ENCODE measurements around the gene NEURL1. TPM values are rescaled to one million over a fixed set of nuclear protein-coding genes. Genes with fewer than 3 reads are reported as not detected.

The NEURL1 gene
- total and polyA plus RNA-seq, 2 experiments from 2014 or later, result 2.3 to 4.6 TPM

- Histone ChIP-seq H2AFZ (no peak overlapping the region), H4K20me1 (ENCODE audit: insufficient read depth, poor library complexity, severe bottlenecking) (no peaks in the 10 kb centered on the region), H3K9me3 (ENCODE audit: low read depth) (no peaks in the 10 kb centered on the region), H3K4me2 (peak overlapping the region; percentile 22), H3K9me2 (replicated peaks; ENCODE audit: insufficient read depth) (no peaks in the 10 kb centered on the region), H3K36me3 (replicated peaks; ENCODE audit: insufficient read depth, low read depth) (no peaks in the 10 kb centered on the region), H3K4me1 (ENCODE audit: insufficient read depth) (peaks cover 37% of the 10 kb centered on the region), H3K79me2 (no peaks in the 10 kb centered on the region), H3K27me3 (no peaks in the 10 kb centered on the region), H3K4me3 (no peak overlapping the region), H3K27ac (peak overlapping the region; percentile 81)
- peak; percentile 70 for DNase-seq (ENCODE audit: low spot score)
- TF ChIP-seq EZH2 (IDR thresholded peaks at IDR 0.05; ENCODE audit: borderline replicate concordance) (no peak), EZH2phosphoT487 (IDR thresholded peaks at IDR 0.05; ENCODE audit: low read depth, severe bottlenecking, unreplicated experiment) (no peak)
- TF ChIP-seq, protein P1, sequence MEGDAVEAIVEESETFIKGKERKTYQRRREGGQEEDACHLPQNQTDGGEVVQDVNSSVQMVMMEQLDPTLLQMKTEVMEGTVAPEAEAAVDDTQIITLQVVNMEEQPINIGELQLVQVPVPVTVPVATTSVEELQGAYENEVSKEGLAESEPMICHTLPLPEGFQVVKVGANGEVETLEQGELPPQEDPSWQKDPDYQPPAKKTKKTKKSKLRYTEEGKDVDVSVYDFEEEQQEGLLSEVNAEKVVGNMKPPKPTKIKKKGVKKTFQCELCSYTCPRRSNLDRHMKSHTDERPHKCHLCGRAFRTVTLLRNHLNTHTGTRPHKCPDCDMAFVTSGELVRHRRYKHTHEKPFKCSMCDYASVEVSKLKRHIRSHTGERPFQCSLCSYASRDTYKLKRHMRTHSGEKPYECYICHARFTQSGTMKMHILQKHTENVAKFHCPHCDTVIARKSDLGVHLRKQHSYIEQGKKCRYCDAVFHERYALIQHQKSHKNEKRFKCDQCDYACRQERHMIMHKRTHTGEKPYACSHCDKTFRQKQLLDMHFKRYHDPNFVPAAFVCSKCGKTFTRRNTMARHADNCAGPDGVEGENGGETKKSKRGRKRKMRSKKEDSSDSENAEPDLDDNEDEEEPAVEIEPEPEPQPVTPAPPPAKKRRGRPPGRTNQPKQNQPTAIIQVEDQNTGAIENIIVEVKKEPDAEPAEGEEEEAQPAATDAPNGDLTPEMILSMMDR (IDR thresholded peaks at IDR 0.05; ENCODE audit: poor library complexity), result peak; percentile 23
- WGBS (ENCODE audit: low lambda C conversion rate, missing lambda C conversion rate), result 36% methylated on average over 10 of the region's 10 CpGs
Observed at GRCh38 chr10:103507235-103508191, 14.0 kb downstream of the NEURL1 start.

GRCh38 chr10:103510046-103510685 is 16.7 kb downstream of the NEURL1 start:
- Histone ChIP-seq H4K20me1 (ENCODE audit: insufficient read depth, poor library complexity, severe bottlenecking) (no peaks in the 10 kb centered on the region), H2AFZ (no peak overlapping the region), H3K27ac (no peak overlapping the region), H3K4me1 (ENCODE audit: insufficient read depth) (peaks cover 60% of the 10 kb centered on the region), H3K9me3 (ENCODE audit: low read depth) (no peaks in the 10 kb centered on the region), H3K79me2 (no peaks in the 10 kb centered on the region), H3K4me2 (no peak overlapping the region), H3K27me3 (no peaks in the 10 kb centered on the region), H3K9me2 (replicated peaks; ENCODE audit: insufficient read depth) (no peaks in the 10 kb centered on the region), H3K36me3 (replicated peaks; ENCODE audit: insufficient read depth, low read depth) (no peaks in the 10 kb centered on the region), H3K4me3 (no peak overlapping the region)
- TF ChIP-seq, protein P1 (IDR thresholded peaks at IDR 0.05; ENCODE audit: poor library complexity), result no peak
- TF ChIP-seq EZH2phosphoT487 (IDR thresholded peaks at IDR 0.05; ENCODE audit: low read depth, severe bottlenecking, unreplicated experiment) (no peak), EZH2 (IDR thresholded peaks at IDR 0.05; ENCODE audit: borderline replicate concordance) (no peak)
- DNase-seq (ENCODE audit: low spot score), result no peak
- WGBS (ENCODE audit: low lambda C conversion rate, missing lambda C conversion rate), result 96% methylated on average over 8 of the region's 8 CpGs

GRCh38 chr10:103510791-103511752 is 17.6 kb downstream of the NEURL1 start:
- DNase-seq (ENCODE audit: low spot score), result no peak
- no peaks in the 10 kb centered on the region for H3K27me3 ChIP-seq
- no peaks in the 10 kb centered on the region for H3K79me2 ChIP-seq
- H3K4me2 ChIP-seq, result peak overlapping the region; percentile 29
- no peak overlapping the region for H2AFZ ChIP-seq
- no peaks in the 10 kb centered on the region for H3K36me3 ChIP-seq (replicated peaks; ENCODE audit: insufficient read depth, low read depth)
- no peaks in the 10 kb centered on the region for H4K20me1 ChIP-seq (ENCODE audit: insufficient read depth, poor library complexity, severe bottlenecking)
- no peaks in the 10 kb centered on the region for H3K9me3 ChIP-seq (ENCODE audit: low read depth)
- H3K4me1 ChIP-seq (ENCODE audit: insufficient read depth), result peaks cover 62% of the 10 kb centered on the region
- no peak overlapping the region for H3K4me3 ChIP-seq
- no peaks in the 10 kb centered on the region for H3K9me2 ChIP-seq (replicated peaks; ENCODE audit: insufficient read depth)
- TF ChIP-seq EZH2phosphoT487 (IDR thresholded peaks at IDR 0.05; ENCODE audit: low read depth, severe bottlenecking, unreplicated experiment), result no peak
- TF ChIP-seq, protein P1 (IDR thresholded peaks at IDR 0.05; ENCODE audit: poor library complexity), result no peak
- no peak for TF ChIP-seq EZH2 (IDR thresholded peaks at IDR 0.05; ENCODE audit: borderline replicate concordance)
- WGBS (ENCODE audit: low lambda C conversion rate, missing lambda C conversion rate), result 93% methylated on average over 10 of the region's 10 CpGs
- H3K27ac ChIP-seq, result peak overlapping the region; percentile 96

Data from hepatocyte (in vitro differentiated cells).